ENCODE data around the gene ENDOU.
A peak's percentile ranks its signal among the peaks of the same experiment; 100 is the strongest.

The ENDOU gene

DNA sequence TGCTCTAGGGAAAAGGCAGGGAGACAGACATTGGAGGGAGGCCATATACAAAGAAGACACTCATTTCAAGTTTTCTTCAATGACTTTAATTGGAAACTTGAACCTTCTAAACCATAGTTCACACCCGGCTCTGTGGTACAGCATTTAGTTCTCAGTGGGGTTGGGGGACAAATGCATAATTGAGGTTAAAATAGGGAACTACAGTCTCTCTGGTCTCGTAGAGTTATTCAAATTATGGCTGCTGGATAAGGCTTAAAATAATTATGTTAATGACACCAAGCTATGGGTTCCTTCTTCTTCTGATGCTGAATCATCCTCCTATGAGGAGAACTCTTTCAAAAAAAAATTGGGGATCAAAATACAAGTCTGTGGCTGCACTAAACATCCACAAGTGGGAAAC lies 15.6 kb downstream of the ENDOU start:
- no peak overlapping the region for H3K4me3 ChIP-seq (replicated peaks in 1 of 2; ENCODE audit: low read depth in 2 of 2, low read length in 2 of 2)
- DNase-seq (ENCODE audit: low read depth in 2 of 2), result no peak
- TF ChIP-seq, protein P1, sequence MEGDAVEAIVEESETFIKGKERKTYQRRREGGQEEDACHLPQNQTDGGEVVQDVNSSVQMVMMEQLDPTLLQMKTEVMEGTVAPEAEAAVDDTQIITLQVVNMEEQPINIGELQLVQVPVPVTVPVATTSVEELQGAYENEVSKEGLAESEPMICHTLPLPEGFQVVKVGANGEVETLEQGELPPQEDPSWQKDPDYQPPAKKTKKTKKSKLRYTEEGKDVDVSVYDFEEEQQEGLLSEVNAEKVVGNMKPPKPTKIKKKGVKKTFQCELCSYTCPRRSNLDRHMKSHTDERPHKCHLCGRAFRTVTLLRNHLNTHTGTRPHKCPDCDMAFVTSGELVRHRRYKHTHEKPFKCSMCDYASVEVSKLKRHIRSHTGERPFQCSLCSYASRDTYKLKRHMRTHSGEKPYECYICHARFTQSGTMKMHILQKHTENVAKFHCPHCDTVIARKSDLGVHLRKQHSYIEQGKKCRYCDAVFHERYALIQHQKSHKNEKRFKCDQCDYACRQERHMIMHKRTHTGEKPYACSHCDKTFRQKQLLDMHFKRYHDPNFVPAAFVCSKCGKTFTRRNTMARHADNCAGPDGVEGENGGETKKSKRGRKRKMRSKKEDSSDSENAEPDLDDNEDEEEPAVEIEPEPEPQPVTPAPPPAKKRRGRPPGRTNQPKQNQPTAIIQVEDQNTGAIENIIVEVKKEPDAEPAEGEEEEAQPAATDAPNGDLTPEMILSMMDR (IDR thresholded peaks at IDR 0.05; ENCODE audit: low read depth, low read length), result no peak

DNA sequence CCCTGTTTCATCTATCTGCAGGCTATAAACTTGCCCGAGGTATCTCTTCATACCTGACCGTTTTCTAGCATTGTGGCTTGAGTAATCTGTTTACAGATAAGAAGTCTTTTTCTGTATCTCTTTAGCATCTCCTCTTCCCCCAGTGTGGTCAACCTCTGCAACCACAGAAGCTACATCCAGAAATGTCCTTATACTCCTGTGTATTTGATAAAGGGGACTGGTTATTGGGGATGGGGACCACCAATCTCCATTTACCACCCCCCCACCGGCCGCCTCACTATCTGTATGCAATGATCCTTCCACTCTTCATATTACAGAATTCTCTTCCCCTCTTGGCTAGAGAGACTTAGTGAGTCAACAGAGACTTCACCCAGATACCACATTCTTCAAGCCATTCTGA lies 16.1 kb downstream of the ENDOU start:
- TF ChIP-seq, protein P1 (IDR thresholded peaks at IDR 0.05; ENCODE audit: low read depth, low read length), result no peak
- no peak for DNase-seq (ENCODE audit: low read depth in 2 of 2)
- no peak overlapping the region for H3K4me3 ChIP-seq (replicated peaks in 1 of 2; ENCODE audit: low read depth in 2 of 2, low read length in 2 of 2)

DNA sequence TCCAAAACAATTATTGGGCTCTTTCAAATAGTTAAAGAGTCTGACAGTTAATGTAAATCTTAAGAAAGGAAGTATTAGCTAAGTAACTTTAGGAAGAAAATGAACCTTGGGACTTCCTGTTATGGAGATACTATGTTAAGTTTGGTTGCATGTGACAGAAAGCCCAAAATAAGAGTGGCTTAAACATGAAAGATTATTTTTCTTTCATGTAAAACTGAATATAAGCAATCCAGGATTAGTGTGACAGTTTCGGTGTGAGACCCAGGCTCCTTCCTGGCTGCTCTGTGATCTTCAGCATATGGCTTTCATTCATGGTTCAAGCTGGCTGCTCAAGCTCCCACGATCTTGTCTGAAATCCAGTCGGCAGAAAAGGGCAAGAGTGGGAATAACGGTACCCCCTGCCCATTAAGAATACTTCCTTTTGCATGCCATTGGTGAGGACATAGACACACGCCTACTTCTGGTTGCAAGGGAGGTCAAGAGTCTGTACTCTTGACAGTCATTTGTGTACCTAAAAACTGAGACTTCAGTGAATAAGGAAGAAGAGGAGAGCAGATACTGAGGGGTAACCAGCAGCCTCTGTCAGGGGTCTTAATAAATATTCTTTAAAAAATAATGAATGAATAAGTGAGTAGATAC lies 17.3 kb downstream of the ENDOU start:
- TF ChIP-seq, protein P1 (IDR thresholded peaks at IDR 0.05; ENCODE audit: low read depth, low read length), result no peak
- DNase-seq (ENCODE audit: low read depth in 2 of 2), result no peak
- H3K4me3 ChIP-seq (replicated peaks in 1 of 2; ENCODE audit: low read depth in 2 of 2, low read length in 2 of 2), result no peak overlapping the region

DNA sequence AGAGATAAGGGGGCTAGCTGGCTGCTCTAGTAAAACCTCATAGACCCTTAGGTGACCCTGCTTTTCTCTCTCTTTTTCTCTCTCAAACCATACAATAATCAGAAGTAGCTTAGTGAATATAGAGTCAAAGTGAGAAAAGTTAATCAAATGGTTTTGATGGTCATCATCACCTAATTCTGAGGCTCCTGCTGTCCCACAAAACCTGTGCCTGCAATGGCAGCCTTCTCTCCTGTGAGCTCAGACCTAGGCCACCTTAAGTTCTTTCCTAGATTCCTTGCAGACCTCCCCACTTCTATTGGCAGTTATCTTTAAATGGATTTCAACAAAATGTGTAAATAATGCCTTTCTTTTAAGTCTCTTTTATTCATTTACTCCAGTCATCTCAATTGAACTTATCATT lies 17.9 kb downstream of the ENDOU start:
- TF ChIP-seq, protein P1 (IDR thresholded peaks at IDR 0.05; ENCODE audit: low read depth, low read length), result no peak
- H3K4me3 ChIP-seq (replicated peaks in 1 of 2; ENCODE audit: low read depth in 2 of 2, low read length in 2 of 2), result no peak overlapping the region
- DNase-seq (ENCODE audit: low read depth in 2 of 2), result no peak

DNA sequence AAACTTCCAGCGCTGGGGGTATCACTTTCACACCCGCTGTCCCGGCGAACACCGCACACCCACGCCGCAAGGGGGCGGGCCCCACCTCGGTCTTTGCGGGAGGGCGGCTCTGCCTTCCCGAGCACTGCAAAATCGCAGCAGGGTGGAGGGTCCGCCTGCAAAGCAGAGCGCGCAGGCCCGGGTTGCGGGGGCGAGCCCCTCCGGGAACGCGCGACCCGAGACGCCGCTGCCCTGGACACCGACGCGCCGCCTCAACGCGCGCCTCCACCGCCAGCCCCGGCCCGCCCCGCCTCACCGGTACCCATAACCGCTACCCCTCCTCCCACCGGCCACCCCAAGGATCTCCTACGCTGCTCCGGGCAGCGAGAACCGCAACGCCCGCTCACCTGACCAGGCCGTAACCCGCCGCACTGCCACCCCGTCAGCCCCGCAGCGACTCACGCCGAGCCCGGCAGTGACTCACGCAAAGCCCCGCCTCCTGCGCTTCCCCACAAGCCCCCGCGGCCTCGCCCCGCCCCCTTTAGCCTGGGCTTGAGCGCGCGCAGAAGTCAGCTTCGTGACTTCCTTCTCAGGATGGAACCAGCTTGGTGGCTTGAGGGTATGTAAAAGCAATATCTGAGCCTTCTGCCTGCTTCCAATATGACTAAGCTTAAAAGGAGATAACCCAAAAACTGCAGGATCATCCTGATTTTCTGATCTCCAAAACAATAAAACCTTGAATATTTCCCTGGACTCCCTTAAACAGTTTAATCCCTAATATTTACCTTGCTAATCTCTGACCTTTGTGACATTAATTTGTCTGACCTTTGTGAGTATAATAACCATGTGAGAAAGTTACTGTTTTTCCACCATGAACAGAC lies 19.5 kb downstream of the ENDOU start, which contains the start of gene RPAP3:
Gene RPAP3 (minus strand): TSS at position 465 of the 860 bp plus-strand sequence. CDS start 3,190 bp downstream, outside the sequence.
- TF ChIP-seq, protein P1 (IDR thresholded peaks at IDR 0.05; ENCODE audit: low read depth, low read length), result peak; percentile 70
- peak; percentile 93 for DNase-seq (ENCODE audit: low read depth in 2 of 2)
- H3K4me3 ChIP-seq (replicated peaks in 1 of 2; ENCODE audit: low read depth in 2 of 2, low read length in 2 of 2), result peak within 1 kb of the TSS; percentile 86 to 87

DNA sequence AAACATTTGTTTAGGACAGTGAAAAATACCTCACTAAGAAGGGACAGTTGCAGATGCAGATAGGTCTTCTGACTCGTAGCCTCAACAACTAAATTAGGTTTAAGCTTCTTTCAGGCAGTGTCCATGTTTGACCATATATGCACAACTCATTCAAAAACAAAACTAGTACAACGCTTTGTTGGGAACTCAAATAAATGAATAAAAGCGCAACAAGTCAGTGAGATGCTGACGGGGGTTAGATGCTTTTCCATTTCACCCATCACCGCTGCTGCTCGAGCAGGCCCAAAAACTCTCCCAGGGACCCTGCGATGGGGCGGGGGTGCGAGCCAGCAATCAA lies 20.1 kb downstream of the ENDOU start:
- DNase-seq (ENCODE audit: low read depth in 2 of 2), result peak in 1 of 2 donors; percentile 14
- H3K4me3 ChIP-seq (replicated peaks in 1 of 2; ENCODE audit: low read depth in 2 of 2, low read length in 2 of 2), result peak overlapping the region; percentile 86 to 87
- TF ChIP-seq, protein P1 (IDR thresholded peaks at IDR 0.05; ENCODE audit: low read depth, low read length), result no peak
